OCI-LY7 (cell line): ENCODE measurements around the gene KLHL13. TPM values are rescaled to one million over a fixed set of nuclear protein-coding genes. Genes with fewer than 3 reads are reported as not detected.
"Not testable (repeated sequence)": the region's sequence is repeated elsewhere in the genome, so short reads cannot be mapped to it uniquely, and the experiment has no call there.

Source experiments
- BruUV-seq: library from RNA; stranded (reverse); fragments of 400-500 nt; replicated peaks from 2 replicates; lab custom pipeline; 2021; lab: Mats Ljungman, UMichigan
- CTCF ChIA-PET: fragments of 300-600 bp; sonication (Branson Sonifier 250); formaldehyde crosslinking; loops from one replicate; lab custom pipeline; 2022; ENCODE audit warnings: antibody characterized with exemption; ENCODE audit not compliant: unreplicated experiment; lab: Charles Lee
- POLR2A ChIA-PET: fragments of 300-600 bp; sonication (Branson Sonifier 250); formaldehyde crosslinking; loops from one replicate; lab custom pipeline; 2022; ENCODE audit warnings: antibody characterized with exemption; lab: Charles Lee
- DNase-seq: peaks from one replicate; pipeline ENCODE4 v3.0.0-alpha.2; 2015; ENCODE audit warnings: low spot score
- H2AFZ ChIP-seq: fragments of 200-600 bp; sonication (generic), shearing (Covaris generic); 2 replicates; pipeline ENCODE4 v1.6.1; 2014; ENCODE audit warnings: mild to moderate bottlenecking, antibody characterized with exemption, low read length, moderate library complexity
- H3K27ac ChIP-seq: fragments of 200-600 bp; sonication (generic); 2 replicates; pipeline ENCODE4 v1.5.1; 2014; ENCODE audit warnings: mixed run types, low read depth, mild to moderate bottlenecking, moderate library complexity, low read length, inconsistent platforms; ENCODE audit not compliant: poor library complexity, severe bottlenecking
- H3K36me3 ChIP-seq: fragments of 200-600 bp; sonication (generic); 2 replicates; pipeline ENCODE4 v1.6.1; 2014; ENCODE audit warnings: mild to moderate bottlenecking, antibody characterized with exemption, low read length, moderate library complexity, mixed read lengths; ENCODE audit not compliant: insufficient read depth
- H3K4me1 ChIP-seq: fragments of 200-600 bp; sonication (generic); 2 replicates; pipeline ENCODE4 v1.5.1; 2014; ENCODE audit warnings: mild to moderate bottlenecking, low read length; ENCODE audit not compliant: insufficient read depth, poor library complexity, severe bottlenecking
- H3K4me2 ChIP-seq: fragments of 200-600 bp; sonication (generic); 2 replicates; pipeline ENCODE4 v1.6.1; 2014; ENCODE audit warnings: mild to moderate bottlenecking, low read length
- H3K4me3 ChIP-seq: fragments of 200-600 bp; sonication (generic); 2 replicates; pipeline ENCODE4 v1.5.1; 2014; ENCODE audit warnings: mild to moderate bottlenecking, low read depth, low read length; ENCODE audit not compliant: poor library complexity, severe bottlenecking
- H3K79me2 ChIP-seq: fragments of 200-600 bp; sonication (generic); 2 replicates; pipeline ENCODE4 v1.6.1; 2016; ENCODE audit warnings: low read depth, mild to moderate bottlenecking, low read length, moderate library complexity, mixed read lengths; ENCODE audit not compliant: insufficient read depth
- H3K9me2 ChIP-seq: fragments of 200-600 bp; sonication (generic); 2 replicates; pipeline ENCODE4 v1.6.1; 2016; ENCODE audit warnings: mild to moderate bottlenecking, low read length, mixed read lengths; ENCODE audit not compliant: insufficient read depth
- H3K9me3 ChIP-seq: fragments of 200-600 bp; sonication (generic); 2 replicates; pipeline ENCODE4 v1.6.1; 2014; ENCODE audit warnings: mild to moderate bottlenecking, mixed run types, low read length, mixed read lengths
- H4K20me1 ChIP-seq: fragments of 200-600 bp; sonication (generic); 2 replicates; pipeline ENCODE4 v1.6.1; 2014; ENCODE audit warnings: mild to moderate bottlenecking, antibody characterized with exemption, low read length, moderate library complexity, mixed read lengths; ENCODE audit not compliant: insufficient read depth
- CTCF ChIP-seq: fragments of 200-600 bp; sonication (generic); conservative IDR thresholded peaks from 2 replicates; pipeline ENCODE4 v1.5.1; 2014; ENCODE audit warnings: mild to moderate bottlenecking, antibody characterized with exemption, low read length, moderate library complexity, mixed read lengths
- EZH2phosphoT487 ChIP-seq: fragments of 200-600 bp; sonication (generic); IDR thresholded peaks from 2 replicates; pipeline ENCODE4 v1.6.1; 2018; ENCODE audit warnings: low read depth, borderline replicate concordance, mild to moderate bottlenecking, mixed run types, antibody characterized with exemption, low read length, moderate library complexity, mixed read lengths
- intact Hi-C: fragments of 100-400 bp; cut with micrococcal nuclease; formaldehyde crosslinking; loops from one replicate; pipeline ENCODE4 v1.10.0; 2022; ENCODE audit not compliant: unreplicated experiment
- total RNA-seq, 2 experiments: library from RNA; depleted of rRNA in 1 of 2; stranded (reverse); fragments of >200 nt in 1 of 2; shearing (Covaris generic) in 1 of 2; gene quantifications; 2 replicates each; pipeline ENCODE4 v1.2.3, GENCODE V29; 2014 to 2022

Gene KLHL13
- total RNA-seq, 2 experiments from 2014 or later = not detected

GRCh38 chrX:117969328-117969727 lies 147.3 kb downstream of the KLHL13 start:
- H2AFZ ChIP-seq = no peak overlapping the region
- DNase-seq = no peak
- intact Hi-C loops = no loop called here
- no peaks in the 10 kb centered on the region for H4K20me1 ChIP-seq
- ChIA-PET CTCF (no interaction called here), POLR2A (no interaction called here)
- no peaks in the 10 kb centered on the region for H3K4me1 ChIP-seq
- BruUV-seq = no TSS peak
- no peaks in the 10 kb centered on the region for H3K36me3 ChIP-seq
- TF ChIP-seq EZH2phosphoT487 = no peak
- no peak for TF ChIP-seq CTCF
- no peaks in the 10 kb centered on the region for H3K9me3 ChIP-seq
- no peak overlapping the region for H3K27ac ChIP-seq
- no peak overlapping the region for H3K4me3 ChIP-seq
- H3K9me2 ChIP-seq = no peaks in the 10 kb centered on the region
- no peak overlapping the region for H3K4me2 ChIP-seq
- H3K79me2 ChIP-seq = no peaks in the 10 kb centered on the region

- H3K36me3 ChIP-seq = no peaks in the 10 kb centered on the region
- ChIA-PET CTCF (no interaction called here), POLR2A (no interaction called here)
- no peaks in the 10 kb centered on the region for H3K9me2 ChIP-seq
- TF ChIP-seq CTCF (no peak), EZH2phosphoT487 (no peak)
- H3K4me3 ChIP-seq = no peak overlapping the region
- H3K4me2 ChIP-seq = no peak overlapping the region
- no peak overlapping the region for H3K27ac ChIP-seq
- no peak overlapping the region for H2AFZ ChIP-seq
- no TSS peak for BruUV-seq
- H3K79me2 ChIP-seq = no peaks in the 10 kb centered on the region
- H3K4me1 ChIP-seq = no peaks in the 10 kb centered on the region
- DNase-seq = no peak
- intact Hi-C loops = no loop called here
- H4K20me1 ChIP-seq = no peaks in the 10 kb centered on the region
- no peaks in the 10 kb centered on the region for H3K9me3 ChIP-seq
Measured at GRCh38 chrX:117959045-117959444, 157.6 kb downstream of the KLHL13 start.

- ChIA-PET POLR2A (no interaction called here), CTCF (no interaction called here)
- DNase-seq = no peak
- no TSS peak for BruUV-seq
- Histone ChIP-seq H3K4me2 (no peak overlapping the region), H2AFZ (no peak overlapping the region), H3K36me3 (no peaks in the 10 kb centered on the region), H3K9me3 (no peaks in the 10 kb centered on the region), H3K4me1 (no peaks in the 10 kb centered on the region), H4K20me1 (no peaks in the 10 kb centered on the region), H3K4me3 (no peak overlapping the region), H3K79me2 (no peaks in the 10 kb centered on the region), H3K27ac (no peak overlapping the region), H3K9me2 (no peaks in the 10 kb centered on the region)
- TF ChIP-seq EZH2phosphoT487 (no peak), CTCF (no peak)
- intact Hi-C loops = no loop called here
Measured at GRCh38 chrX:117957128-117957527, 159.5 kb downstream of the KLHL13 start.

- CTCF ChIA-PET, BruUV-seq, H3K36me3 ChIP-seq, H3K4me1 ChIP-seq, H3K4me2 ChIP-seq, DNase-seq, POLR2A ChIA-PET, H3K9me3 ChIP-seq, intact Hi-C loops, H4K20me1 ChIP-seq, H3K9me2 ChIP-seq, H3K4me3 ChIP-seq, H2AFZ ChIP-seq, H3K79me2 ChIP-seq, H3K27ac ChIP-seq: not testable (repeated sequence)
Measured at GRCh38 chrX:117939296-117939695, 177.3 kb downstream of the KLHL13 start.
